Measurements from ENCODE around the gene LRFN4.
"Not testable (repeated sequence)": the region's sequence is repeated elsewhere in the genome, so short reads cannot be mapped to it uniquely, and the experiment has no call there.

Gene LRFN4

GRCh38 chr11:66856496-66857233, at the start of gene LRFN4:
Gene LRFN4 (plus strand): TSS chr11:66857064. CDS start chr11:66857745, 681 bp downstream.
- DNase-seq (ENCODE audit: low read depth), result no peak

GRCh38 chr11:66809592-66809991, 47.3 kb upstream of the LRFN4 start:
- DNase-seq (ENCODE audit: low read depth), result no peak

- DNase-seq (ENCODE audit: low read depth), result no peak
These were observed 46.2 kb upstream of the LRFN4 start for GRCh38 chr11:66810576-66811185.

- no peak for DNase-seq (ENCODE audit: low read depth)
These were observed 42.2 kb upstream of the LRFN4 start for GRCh38 chr11:66814678-66815077.

- no peak for DNase-seq (ENCODE audit: low read depth)
These were observed 41.2 kb upstream of the LRFN4 start for GRCh38 chr11:66815646-66816045.

GRCh38 chr11:66818231-66818955, 38.5 kb upstream of the LRFN4 start:
- DNase-seq (ENCODE audit: low read depth), result no peak

- no peak for DNase-seq (ENCODE audit: low read depth)
These were observed 36.5 kb upstream of the LRFN4 start for GRCh38 chr11:66820381-66820780.

- DNase-seq (ENCODE audit: low read depth), result no peak
These were observed 36.0 kb upstream of the LRFN4 start for GRCh38 chr11:66820901-66821300.

- DNase-seq (ENCODE audit: low read depth), result no peak
These were observed 33.2 kb upstream of the LRFN4 start for GRCh38 chr11:66823700-66824099.

- DNase-seq (ENCODE audit: low read depth), result not testable (repeated sequence)
These were observed 32.3 kb upstream of the LRFN4 start for GRCh38 chr11:66824573-66824972.

GRCh38 chr11:66834539-66834845, 22.4 kb upstream of the LRFN4 start:
- no peak for DNase-seq (ENCODE audit: low read depth)

GRCh38 chr11:66834943-66835342, 21.9 kb upstream of the LRFN4 start:
- DNase-seq (ENCODE audit: low read depth), result no peak

- DNase-seq (ENCODE audit: low read depth), result no peak
These were observed 21.0 kb upstream of the LRFN4 start for GRCh38 chr11:66835768-66836405.

- no peak for DNase-seq (ENCODE audit: low read depth)
These were observed 16.4 kb upstream of the LRFN4 start for GRCh38 chr11:66840317-66841091.

- DNase-seq (ENCODE audit: low read depth), result no peak
These were observed 15.0 kb upstream of the LRFN4 start for GRCh38 chr11:66841861-66842260.

- DNase-seq (ENCODE audit: low read depth), result no peak
These were observed 14.4 kb upstream of the LRFN4 start for GRCh38 chr11:66842501-66842895.

GRCh38 chr11:66842896-66843775, 13.7 kb upstream of the LRFN4 start, which contains the start of gene RCE1:
Gene RCE1 (plus strand): TSS chr11:66843441. CDS start chr11:66843456, 15 bp downstream.
- peak; percentile 87 for DNase-seq (ENCODE audit: low read depth)

- no peak for DNase-seq (ENCODE audit: low read depth)
These were observed 12.9 kb upstream of the LRFN4 start for GRCh38 chr11:66843776-66844495.

- DNase-seq (ENCODE audit: low read depth), result no peak
These were observed 12.2 kb upstream of the LRFN4 start for GRCh38 chr11:66844496-66845142.

Measured in activated T-helper 9 cell treated with anti-CD3 and anti-CD28 coated beads, Interleukin-2, amount 50 U/mL, for 16 hours (primary cell).